ENCODE results near the gene AP3B1. TPM values are rescaled to one million over a fixed set of nuclear protein-coding genes. Genes with fewer than 3 reads are reported as not detected.

AP3B1 gene
- total RNA-seq, 1 experiment from 2014 or later = 50.3 TPM

- DNase-seq (ENCODE audit: low spot score) (no peak), ATAC-seq (no peak)
- Mint-ChIP-seq H3K4me3 (no peak overlapping the region), H3K27me3 (ENCODE audit: low read depth) (no peaks in the 10 kb centered on the region), H3K9me3 (no peaks in the 10 kb centered on the region), H3K36me3 (no peaks in the 10 kb centered on the region), H3K27ac (no peak overlapping the region), H3K4me1 (peaks cover 42% of the 10 kb centered on the region)
- CTCF ChIA-PET = interaction anchor here (1.1 to 1.5 kb wide), 2 partner anchors 9 to 226 kb away, joined by 3 to 4 read pairs; no protein-coding TSS in a partner anchor
- POLR2A ChIA-PET = no interaction called here
- TF ChIP-seq ZMAT4 (CRISPR knock-in tag; IDR thresholded peaks at IDR 0.05) (no peak), ZNF138 (CRISPR knock-in tag; conservative IDR thresholded peaks at IDR 0.05) (no peak), PRDM15 (CRISPR knock-in tag; IDR thresholded peaks at IDR 0.05) (no peak), NFYB (CRISPR knock-in tag; conservative IDR thresholded peaks at IDR 0.05; ENCODE audit: low read depth) (no peak), CREM (CRISPR knock-in tag; IDR thresholded peaks at IDR 0.05) (no peak), STAT6 (CRISPR knock-in tag; conservative IDR thresholded peaks at IDR 0.05; ENCODE audit: low read depth) (no peak), ZNF232 (CRISPR knock-in tag; IDR thresholded peaks at IDR 0.05) (no peak), NR3C1 (CRISPR knock-in tag; conservative IDR thresholded peaks at IDR 0.05; ENCODE audit: low read depth) (no peak), ZNF671 (CRISPR knock-in tag; IDR thresholded peaks at IDR 0.05) (no peak), KAT7 (CRISPR knock-in tag; IDR thresholded peaks at IDR 0.05; ENCODE audit: borderline replicate concordance) (no peak), CBFB (CRISPR knock-in tag; IDR thresholded peaks at IDR 0.05; ENCODE audit: low read depth) (no peak)
Observed at GRCh38 chr5:78291687-78292086, 2.8 kb downstream of the AP3B1 start.

- Mint-ChIP-seq H3K4me3 (no peak overlapping the region), H3K36me3 (peaks cover 2% of the 10 kb centered on the region), H3K27ac (peak overlapping the region; percentile 7; the same call in 1 of the 2 replicates), H3K27me3 (ENCODE audit: low read depth) (no peaks in the 10 kb centered on the region), H3K4me1 (peaks cover 38% of the 10 kb centered on the region), H3K9me3 (peaks cover 7% of the 10 kb centered on the region; the same call in 1 of the 2 replicates)
- CTCF ChIA-PET = no interaction called here
- ATAC-seq = no peak
- no peak for TF ChIP-seq ZBTB21 (CRISPR knock-in tag; IDR thresholded peaks at IDR 0.05; ENCODE audit: borderline replicate concordance)
- TF ChIP-seq ZSCAN18 (CRISPR knock-in tag; IDR thresholded peaks at IDR 0.05) = no peak
- no peak for TF ChIP-seq EMX1 (CRISPR knock-in tag; IDR thresholded peaks at IDR 0.05)
- TF ChIP-seq PREB (CRISPR knock-in tag; IDR thresholded peaks at IDR 0.05; ENCODE audit: borderline replicate concordance) = no peak
- TF ChIP-seq CDX4 (CRISPR knock-in tag; IDR thresholded peaks at IDR 0.05; ENCODE audit: borderline replicate concordance) = no peak
- no peak for TF ChIP-seq FOXK1 (CRISPR knock-in tag; IDR thresholded peaks at IDR 0.05)
- no peak for TF ChIP-seq ZNF512 (CRISPR knock-in tag; IDR thresholded peaks at IDR 0.05; ENCODE audit: borderline replicate concordance)
- TF ChIP-seq ZNF232 (CRISPR knock-in tag; IDR thresholded peaks at IDR 0.05) = no peak
- TF ChIP-seq ZNF121 (CRISPR knock-in tag; IDR thresholded peaks at IDR 0.05) = no peak
- TF ChIP-seq OVOL2 (CRISPR knock-in tag; IDR thresholded peaks at IDR 0.05; ENCODE audit: borderline replicate concordance) = no peak
- DNase-seq (ENCODE audit: low spot score) = no peak
- POLR2A ChIA-PET = no interaction called here
Observed at GRCh38 chr5:78289911-78290310, 4.6 kb downstream of the AP3B1 start.
